Forelimb muscle (tissue), 1 donor: ENCODE results near the gene RABEP2. TPM values are rescaled to one million over a fixed set of nuclear protein-coding genes. Genes with fewer than 3 reads are reported as not detected.
A peak's percentile ranks its signal among the peaks of the same experiment; 100 is the strongest.
"Not testable (repeated sequence)": the region's sequence is repeated elsewhere in the genome, so short reads cannot be mapped to it uniquely, and the experiment has no call there.

Experiments
- DNase-seq: peaks from one replicate; pipeline ENCODE4 v3.0.0-alpha.2; 2013; ENCODE audit warnings: low read depth
- polyA plus RNA-seq: library from polyadenylated mRNA; unstranded; fragments of 120-200 nt; gene quantifications from one replicate; pipeline ENCODE4 v1.2.1, GENCODE V29; 2013; ENCODE audit not compliant: insufficient read length

The RABEP2 gene
- polyA plus RNA-seq, 1 donor, result 13.2 TPM

DNA sequence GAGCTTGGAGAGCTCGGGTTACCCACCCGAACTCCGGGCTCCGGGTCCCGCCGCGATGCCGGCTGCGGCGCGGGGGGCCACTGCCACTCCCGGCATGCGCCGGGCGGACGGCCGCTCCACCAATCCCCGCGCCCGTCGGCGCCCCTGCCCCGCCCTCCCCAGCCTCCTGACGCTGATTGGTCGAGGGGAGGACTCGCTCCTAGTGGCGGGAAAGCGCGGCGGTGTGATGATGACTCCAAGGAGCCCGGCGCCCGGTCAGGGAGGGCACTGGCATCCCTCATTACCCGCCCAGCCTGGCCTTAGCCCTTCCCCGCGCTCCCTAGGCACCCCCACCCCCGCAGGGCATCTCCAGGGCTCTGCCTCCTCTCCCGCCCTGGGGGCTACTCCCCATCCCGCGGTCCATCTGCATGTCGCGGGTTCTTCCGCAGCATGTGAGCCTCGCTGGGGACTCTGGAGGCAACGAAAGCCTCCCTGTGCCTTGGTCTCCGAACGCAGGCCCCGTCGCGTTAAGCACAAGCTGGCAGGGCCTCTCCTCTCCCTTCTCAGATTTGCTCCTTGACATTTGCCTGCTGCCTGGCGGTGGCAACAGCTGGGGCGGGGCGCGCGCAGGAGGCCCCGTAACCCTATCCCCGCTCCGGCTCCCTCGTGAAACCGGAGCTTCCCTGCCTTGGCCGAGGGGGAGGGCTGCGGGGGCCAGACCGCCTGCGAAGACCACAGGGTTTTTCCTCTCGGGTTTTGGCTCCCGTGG is 45.0 kb downstream of the RABEP2 start:
- peak; percentile 35 for DNase-seq

DNA sequence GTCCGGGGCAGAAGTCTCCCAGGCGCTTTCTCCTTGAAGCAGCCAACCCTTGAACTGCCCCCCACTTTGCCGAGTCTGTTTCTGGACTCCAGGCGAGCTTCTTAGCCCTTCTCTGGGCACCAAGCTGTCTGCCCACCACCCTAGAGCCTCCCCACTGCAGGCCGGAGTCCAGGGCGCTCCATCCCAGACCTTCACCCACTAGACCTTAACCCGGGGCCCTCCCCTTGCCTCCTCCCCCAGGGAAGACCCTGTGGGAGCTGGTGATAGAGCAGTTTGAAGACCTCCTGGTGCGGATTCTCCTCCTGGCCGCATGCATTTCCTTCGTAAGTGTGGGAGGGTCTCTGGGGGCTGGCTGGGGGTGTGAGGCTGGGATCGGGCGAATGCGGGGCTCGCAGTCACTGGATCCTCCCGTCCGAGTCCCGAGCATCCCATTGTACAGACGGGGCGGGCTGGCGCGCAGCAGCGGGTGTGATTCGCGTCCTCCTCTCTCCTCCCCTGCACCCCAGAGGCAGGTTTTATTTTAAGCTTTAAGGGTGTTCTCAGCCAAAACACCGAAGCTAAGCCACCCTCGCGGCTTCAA is 45.7 kb downstream of the RABEP2 start:
- no peak for DNase-seq

DNA sequence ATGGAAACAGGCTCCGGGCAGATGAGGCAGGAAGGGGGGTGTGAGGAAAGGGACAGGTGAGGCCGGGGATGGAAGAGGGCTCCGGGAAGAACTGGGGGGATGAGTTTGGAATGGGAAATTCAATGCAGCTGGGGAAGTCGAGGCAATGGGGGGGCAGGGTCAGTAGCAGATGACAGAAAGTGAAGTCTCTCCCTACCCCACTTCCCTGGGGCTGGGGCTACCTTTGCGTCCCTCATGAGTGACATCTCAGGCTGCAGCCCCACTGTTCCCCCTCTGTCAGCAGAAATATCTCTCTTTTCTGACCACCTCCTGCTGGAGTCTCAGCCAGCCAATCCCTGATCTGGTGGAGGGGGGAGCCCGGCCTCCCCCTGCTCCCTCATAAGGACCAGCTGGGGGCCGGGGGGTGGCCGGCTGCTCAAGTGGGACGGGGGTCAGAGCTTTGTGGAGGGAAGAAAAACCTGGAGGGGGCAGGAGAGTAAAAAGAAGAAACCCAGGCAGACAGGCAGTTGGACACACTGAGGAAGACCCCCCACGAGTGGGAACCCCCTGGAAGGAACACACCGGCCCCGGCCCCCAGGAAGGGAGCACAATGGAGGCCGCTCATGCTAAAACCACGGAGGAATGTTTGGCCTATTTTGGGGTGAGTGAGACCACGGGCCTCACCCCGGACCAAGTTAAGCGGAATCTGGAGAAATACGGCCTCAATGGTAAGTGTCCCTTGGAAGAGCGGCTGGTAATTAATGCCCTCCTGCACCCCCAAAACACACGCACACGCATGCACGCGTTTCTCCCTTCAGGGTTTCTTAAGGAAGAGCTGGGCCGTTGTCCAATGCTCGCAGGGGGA is 46.7 kb downstream of the RABEP2 start, which contains the start of gene ATP2A1:
Gene ATP2A1 (plus strand): TSS at position 406 of the 844 bp plus-strand sequence. CDS start 184 bp downstream, at position 590.
- no peak for DNase-seq

DNA sequence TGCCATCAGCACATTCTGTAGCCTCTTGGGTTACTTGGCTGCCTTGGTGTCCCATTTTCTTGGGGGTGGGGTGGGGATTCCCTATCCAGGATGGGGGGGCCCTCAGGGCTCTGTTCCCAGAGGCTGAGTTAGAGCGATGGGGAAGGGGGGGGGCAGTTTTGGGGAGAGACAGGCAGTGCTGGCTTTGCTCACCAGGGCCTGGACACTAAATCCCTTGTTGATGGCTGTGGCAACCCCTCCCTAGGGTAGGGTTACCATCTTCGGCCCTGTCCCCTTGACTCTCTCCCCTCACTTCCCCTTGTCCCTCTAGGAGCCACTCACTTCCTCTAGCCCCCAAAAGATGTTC is 47.4 kb downstream of the RABEP2 start:
- no peak for DNase-seq

DNA sequence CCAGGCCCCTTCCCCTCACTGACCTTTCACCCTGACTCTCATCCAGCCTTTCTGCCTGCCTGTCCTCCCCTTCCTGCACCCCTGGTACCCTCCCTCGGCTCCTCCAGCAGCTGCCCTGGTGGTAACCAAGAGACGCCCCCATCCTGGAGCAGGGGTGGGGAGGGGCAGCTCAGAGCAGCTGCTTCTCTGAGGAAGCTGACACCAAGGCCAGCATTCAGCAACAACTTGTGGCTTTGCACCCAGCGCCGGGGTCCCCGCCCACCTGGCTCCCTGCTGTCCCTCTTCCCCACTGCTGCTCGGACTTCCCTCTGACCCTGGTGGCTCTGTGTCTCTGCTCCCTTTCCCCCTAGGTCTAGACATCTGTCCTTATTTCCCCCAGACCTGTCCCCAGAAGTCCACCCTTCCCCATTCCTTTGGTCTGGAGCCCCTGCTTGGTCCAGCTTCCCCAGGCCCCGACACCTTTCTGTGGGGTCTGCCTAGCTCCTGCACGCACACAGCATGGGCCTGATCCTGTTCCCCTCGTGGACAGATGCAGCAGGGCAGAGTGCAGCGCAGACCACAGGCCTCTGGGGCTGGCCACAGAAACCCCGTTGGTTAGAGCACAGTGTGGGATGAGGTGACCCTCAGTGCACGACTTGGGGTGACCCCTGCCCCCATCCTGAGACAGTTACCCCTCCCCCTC is 47.9 kb downstream of the RABEP2 start:
- DNase-seq, result no peak

DNA sequence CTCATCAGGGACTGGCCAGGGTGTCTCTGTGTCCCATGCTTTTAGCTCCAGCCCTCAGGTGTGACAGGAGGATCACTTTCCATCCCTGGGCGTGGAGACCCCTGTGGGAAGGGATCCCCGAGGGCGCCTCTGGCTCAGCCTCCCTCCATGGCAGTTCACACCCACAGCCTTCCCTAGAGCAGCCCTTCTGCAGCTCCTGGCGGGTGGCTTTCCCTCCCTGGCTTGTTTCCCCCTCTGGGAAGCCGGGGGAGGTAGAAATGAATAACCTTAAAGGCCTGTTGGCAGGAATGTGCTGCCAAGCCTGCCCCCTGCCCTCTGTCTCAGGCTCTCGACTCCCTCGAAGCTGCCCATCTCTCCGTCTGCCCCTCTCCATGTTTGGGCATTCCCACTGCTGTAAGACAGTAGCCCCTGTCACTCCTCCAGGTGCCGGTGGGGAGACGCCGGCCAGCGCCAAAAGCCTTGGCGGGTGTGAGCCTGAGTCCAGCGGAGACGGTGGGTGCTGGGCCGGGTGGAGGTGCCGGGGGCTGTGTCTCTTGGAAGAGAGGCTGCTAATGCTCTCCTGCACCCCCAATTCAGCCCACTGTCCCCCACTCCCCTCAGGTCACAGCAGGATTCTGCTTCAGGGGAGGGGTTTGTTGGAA is 48.9 kb downstream of the RABEP2 start:
- no peak for DNase-seq

DNA sequence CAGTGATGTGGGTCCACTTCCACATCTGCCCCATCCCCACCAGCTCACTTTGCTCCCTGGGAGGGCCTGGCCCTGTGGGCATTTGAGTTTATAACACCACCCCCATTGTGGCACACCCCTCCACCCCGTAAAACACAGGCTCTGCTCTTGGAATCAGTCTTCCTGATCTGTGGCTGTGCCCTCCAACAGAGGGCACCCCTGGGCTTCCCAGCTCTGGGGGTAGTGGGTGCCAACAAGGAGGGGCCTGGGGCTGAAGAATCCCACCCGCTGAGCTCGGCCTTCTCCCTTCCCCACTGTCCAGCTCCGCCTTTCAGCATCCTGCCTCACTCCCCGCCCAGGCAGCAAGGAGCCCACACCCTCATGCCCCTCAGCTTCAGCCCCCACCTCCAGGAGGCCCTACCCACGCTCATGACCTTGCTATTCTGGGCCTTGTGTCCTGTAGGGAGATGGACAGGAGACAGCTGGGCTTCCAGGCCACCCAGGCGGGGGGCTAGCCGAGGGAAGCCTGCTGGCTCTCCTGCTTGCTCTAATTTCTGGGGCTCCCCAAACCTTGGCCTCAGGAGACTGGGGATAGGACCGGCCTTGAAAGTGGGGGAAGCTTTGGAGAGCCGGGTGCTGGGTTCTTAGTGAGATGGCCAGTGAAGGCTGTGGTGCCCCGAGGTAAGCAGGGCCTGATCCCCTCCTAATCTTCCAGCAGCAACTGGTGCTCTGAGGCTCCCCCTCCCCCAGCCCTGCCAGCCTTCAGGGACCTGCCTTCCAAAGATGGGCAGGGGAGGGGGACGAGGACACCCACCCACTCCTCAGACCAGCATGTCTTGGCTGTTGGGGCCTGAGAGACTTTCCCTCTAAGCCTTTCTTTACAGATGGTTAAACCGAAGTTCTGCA is 49.7 kb downstream of the RABEP2 start:
- no peak for DNase-seq

DNA sequence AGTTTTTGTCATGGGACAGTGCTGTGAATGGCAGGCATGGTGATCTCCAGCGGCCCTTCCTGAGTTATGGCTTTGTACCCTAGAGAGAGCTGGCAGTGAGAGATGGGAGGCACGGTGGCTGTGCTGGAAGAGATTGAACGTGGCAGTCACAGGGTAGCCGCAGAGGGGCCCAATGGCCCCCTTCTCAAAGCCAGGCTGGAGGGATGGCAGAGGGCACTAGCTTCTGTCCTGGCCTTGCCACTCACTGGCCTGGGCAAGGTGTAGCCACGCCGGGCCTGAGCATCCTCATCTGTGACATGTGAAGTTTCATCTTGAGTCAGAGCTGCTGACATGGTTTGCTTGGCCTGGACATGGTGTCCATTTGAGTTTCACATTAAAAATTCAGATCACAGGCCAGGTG is 50.6 kb downstream of the RABEP2 start:
- DNase-seq, result no peak

DNA sequence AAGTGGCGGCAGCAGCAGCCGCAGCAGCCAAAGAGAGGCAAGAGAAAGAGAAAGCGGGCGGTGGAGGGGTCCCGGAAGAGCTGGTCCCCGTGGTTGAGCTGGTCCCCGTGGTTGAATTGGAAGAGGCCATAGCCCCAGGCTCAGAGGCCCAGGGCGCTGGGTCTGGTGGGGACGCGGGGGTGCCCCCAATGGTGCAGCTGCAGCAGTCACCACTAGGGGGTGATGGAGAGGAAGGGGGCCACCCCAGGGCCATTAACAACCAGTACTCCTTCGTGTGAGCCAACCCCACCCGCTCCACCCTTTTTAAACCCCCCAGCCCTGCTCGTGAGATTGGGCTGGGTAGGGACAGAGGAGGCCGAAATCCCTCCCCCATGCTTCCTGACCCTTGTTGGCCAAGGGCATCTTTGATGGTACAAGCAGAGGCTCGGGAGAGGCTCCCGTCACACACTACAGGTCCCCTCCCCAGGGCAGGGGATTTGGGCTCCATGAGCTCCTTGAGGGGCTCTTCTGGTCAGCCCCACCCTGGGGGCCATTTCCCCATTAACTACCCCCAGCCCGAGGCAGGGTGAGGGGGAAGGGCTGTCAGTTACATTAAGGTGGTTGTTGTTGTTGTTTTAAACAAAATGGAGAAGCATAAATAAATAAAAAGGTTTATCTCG is 51.4 kb downstream of the RABEP2 start:
- DNase-seq, result no peak

DNA sequence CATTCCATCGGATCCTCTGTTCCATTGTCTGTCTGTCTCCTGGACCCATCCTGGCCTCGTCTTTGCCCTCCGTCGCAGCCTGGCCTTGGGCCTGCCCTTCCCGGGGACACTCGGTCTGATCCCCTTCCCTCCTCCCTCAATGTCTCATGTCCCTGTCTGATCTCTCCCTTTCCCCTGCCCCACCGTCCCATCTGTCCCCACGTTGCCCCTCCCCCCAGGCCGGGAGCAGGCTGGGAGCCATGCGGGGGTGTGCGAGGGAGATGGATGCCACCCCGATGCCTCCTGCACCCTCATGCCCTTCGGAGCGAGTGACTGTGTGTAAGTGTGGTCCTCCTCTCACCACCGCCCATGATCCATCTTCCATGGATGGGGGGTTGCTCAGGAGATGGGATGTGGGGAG is 52.1 kb downstream of the RABEP2 start:
- DNase-seq, result no peak

DNA sequence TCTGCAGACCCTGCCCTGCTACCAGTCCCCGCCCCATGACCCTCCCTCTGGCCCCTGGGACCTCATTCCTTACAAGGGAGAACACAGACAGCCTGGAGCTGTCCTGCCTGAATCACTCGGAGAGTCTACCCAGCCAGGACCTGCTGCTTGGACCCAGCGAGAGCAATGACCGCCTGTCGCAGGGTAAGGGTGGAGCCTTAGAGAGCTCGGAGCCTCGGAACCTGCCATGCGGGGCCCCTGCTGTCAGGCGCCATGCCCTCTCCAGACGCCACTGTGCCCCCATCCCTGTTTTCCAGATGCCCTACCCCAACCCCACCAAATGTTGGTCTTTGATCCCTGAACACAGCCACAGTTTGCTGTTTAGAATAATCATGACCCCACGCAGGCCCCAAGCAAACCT is 55.8 kb downstream of the RABEP2 start:
- DNase-seq, result no peak

DNA sequence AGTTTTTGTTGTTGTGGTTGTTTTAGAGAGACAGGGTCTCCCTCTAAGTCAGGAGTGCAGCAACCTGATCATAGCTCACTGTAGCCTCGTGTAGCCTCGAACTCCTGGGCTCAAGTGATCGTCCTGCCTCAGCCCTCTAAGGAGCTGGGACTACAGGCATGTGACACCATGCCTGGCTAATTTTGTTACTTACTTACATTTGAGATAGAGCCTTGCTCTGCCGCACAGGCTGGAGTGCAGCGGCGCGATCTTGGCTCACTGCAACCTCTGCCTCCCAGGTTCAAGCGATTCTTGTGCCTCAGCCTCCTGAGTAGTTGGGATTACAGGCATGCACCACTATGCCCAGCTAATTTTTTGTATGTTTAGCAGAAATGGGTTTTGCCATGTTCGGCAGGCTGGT is 57.4 kb downstream of the RABEP2 start:
- DNase-seq, result not testable (repeated sequence)

DNA sequence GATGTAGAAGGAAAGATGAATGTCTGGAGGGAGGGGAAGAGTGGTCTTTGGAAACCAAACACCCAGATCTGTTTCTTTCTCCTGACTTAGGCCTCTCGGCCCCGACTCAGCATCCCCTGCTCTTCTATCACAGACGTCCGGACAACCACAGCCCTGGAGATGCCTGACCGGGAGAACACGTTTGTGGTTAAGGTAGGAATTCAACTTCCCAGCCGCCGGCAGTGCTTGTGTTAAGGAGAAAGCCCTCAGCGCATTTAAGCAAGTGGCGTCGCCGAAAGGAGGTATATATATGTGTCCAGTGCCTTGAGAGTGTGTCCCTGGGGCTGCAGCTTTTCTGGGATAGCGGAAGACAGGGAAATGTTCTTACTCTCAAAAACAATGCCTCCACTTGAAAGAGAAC is 57.8 kb downstream of the RABEP2 start:
- DNase-seq, result no peak

DNA sequence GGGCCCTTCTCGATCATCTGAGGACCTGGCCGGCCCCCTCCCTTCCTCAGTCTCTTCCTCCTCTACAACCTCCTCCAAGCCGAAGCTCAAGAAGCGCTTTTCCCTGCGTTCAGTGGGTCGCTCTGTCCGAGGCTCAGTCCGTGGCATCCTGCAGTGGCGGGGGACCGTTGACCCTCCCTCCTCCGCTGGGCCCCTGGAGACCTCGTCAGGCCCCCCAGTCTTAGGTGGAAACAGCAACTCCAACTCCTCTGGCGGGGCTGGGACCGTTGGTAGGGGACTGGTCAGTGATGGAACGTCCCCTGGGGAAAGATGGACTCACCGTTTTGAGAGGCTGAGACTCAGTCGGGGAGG is 58.6 kb downstream of the RABEP2 start:
- no peak for DNase-seq

DNA sequence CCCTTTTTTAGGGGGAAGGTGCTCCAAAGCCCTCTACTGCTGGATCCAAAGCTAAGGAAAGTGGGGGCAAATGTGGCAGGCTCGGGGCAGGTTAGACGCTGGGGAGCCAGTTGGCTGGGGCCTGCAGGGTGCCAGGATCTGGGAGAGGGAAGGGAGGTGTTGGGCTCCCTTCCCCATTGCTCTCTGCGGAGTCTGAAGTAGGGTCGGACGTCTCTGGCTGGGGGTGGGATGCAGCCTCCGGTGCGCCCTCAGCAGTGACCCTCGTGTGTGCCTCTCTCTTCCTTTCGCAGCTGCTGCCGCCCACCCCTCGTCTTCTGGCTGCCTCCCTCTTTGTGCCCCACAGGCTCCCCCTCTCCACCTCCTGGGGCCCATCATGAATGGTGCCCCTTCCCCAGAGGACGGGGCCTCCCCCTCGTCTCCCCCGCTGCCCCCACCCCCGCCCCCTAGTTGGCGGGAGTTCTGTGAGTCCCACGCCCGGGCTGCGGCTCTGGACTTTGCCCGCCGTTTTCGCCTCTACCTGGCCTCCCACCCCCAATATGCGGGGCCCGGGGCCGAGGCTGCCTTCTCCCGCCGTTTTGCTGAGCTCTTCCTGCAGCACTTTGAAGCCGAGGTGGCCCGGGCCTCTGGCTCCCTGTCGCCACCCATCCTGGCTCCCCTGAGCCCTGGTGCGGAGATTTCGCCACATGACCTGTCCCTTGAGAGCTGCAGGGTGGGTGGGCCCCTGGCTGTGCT is 59.1 kb downstream of the RABEP2 start:
- DNase-seq, result no peak

DNA sequence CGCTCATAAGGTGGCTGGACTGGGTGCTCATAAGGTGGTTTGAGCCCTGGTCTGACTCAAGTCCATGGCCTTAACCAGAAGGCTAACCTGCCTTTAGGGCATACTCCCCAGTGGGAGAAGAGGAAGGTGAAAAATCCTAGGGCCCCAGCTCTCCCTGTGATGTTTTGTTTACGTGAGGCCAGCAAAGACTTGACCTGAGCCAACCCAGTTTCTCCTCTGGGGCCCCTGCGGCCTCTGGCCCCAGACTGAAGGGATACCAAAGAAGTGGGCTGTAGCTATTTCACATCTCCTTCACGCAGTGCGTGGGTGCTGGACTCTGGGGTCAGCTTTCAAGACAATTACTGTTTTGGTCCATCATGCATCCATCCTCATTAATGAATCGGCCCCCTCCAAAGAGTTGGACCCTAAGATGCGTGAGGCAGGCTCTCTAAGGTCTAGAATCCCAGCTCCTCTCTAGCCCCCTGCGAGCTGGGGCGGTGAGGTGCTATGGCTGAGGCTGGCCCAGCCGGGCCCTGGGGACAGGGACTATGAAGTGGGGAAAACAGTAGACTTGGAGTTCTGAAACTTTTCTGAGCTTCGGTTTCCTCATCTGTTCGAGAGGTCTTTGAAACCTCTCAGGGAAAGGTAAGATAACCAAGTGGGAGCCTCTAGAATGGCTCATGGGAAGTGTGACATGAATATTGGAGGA is 59.9 kb downstream of the RABEP2 start:
- DNase-seq, result no peak

DNA sequence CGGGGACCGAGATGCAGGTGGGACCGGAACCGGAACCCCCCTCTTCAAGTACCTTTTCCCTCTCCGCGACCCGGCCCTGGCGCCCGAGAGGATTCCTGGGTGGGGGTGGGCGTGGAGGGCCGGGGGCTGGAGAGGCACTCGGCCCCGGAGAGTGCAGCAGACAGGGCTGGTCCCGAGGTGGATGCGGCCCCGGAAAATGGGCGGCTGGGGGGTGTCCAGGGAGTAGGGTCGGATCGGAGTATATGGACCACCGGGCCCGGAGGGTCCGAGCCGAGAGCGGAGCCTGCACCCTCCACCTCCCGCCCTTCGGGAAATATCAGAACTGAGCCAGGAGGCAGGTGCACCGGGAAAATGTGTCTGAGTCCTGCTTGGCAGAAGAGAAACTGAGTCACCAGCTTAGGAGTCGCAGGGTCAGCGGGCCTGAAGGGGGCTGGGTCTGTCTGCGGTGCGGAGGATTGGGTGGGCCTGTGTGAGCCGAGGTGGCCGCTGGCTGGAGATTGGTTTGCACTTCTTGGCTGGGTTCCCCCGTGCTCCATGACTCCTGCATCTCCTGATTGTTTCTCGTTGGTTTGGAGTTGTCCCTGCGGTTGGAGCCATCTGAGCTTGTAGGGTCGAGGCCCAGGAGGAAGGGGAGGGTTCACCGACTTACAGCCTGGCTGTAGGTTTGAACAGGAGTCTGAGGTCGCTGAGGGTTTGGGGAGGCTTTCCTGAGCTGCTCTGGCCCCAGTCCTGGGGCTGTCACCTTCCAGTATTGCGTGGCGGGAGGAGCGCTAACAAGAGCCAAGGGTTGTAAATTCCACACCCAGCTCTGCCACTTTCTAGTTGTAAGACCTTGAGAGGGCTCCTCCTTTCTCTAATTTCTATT is 60.9 kb downstream of the RABEP2 start:
- no peak for DNase-seq

DNA sequence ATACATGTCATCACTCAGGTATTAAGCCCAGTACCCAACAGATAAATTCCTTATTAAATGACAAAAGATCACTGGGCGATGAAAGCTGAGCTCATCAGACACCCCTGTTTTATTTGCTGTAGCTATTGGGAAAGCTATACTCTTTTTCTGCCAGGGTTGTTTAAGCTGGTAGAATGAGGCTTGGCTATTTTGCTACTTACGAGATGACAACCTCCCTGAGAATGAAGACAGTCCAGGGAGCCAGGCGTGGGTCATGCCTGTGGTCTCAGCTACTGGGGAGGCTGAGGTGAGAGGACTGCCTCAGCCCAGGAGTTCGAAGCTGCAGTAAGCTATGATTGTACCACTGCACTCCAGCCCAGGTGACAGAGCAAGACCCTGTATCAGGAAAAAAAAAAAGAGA is 65.7 kb downstream of the RABEP2 start:
- no peak for DNase-seq
